Smooth muscle cell (in vitro differentiated cells): ENCODE results near the gene ATP5F1C. TPM values are rescaled to one million over a fixed set of nuclear protein-coding genes. Genes with fewer than 3 reads are reported as not detected.

Experiments used
- DNase-seq: peaks from one replicate; lab custom pipeline; 2025; ENCODE audit not compliant: unreplicated experiment; lab: John Stamatoyannopoulos, UW
- H2AFZ ChIP-seq: fragments of 200-600 bp; sonication (generic); 2 replicates; pipeline ENCODE4 v1.6.0; 2016; ENCODE audit warnings: antibody characterized with exemption, low read depth, mild to moderate bottlenecking
- H3F3A ChIP-seq: fragments of 200-600 bp; sonication (generic); 2 replicates; pipeline ENCODE4 v1.6.0; 2017; ENCODE audit warnings: antibody characterized with exemption, low read depth
- H3K27ac ChIP-seq: fragments of 200-600 bp; sonication (generic); 2 replicates; pipeline ENCODE4 v1.5.1; 2016; ENCODE audit warnings: low read depth, mild to moderate bottlenecking
- H3K27me3 ChIP-seq: fragments of 200-600 bp; sonication (generic); 2 replicates; pipeline ENCODE4 v1.6.1; 2016; ENCODE audit warnings: low read depth, mild to moderate bottlenecking
- H3K36me3 ChIP-seq: fragments of 200-600 bp; sonication (generic); 2 replicates; pipeline ENCODE4 v1.5.1; 2016; ENCODE audit warnings: low read depth
- H3K4me1 ChIP-seq: fragments of 200-600 bp; sonication (generic); 2 replicates; pipeline ENCODE4 v1.5.1; 2016; ENCODE audit warnings: low read depth
- H3K4me2 ChIP-seq: fragments of 200-600 bp; sonication (generic); 2 replicates; pipeline ENCODE4 v1.6.0; 2016; ENCODE audit warnings: mild to moderate bottlenecking
- H3K4me3 ChIP-seq: fragments of 200-600 bp; sonication (generic); 2 replicates; pipeline ENCODE4 v1.5.1; 2016; ENCODE audit warnings: mild to moderate bottlenecking
- H3K79me2 ChIP-seq: fragments of 200-600 bp; sonication (generic); 2 replicates; pipeline ENCODE4 v1.6.0; 2016; ENCODE audit warnings: low read depth, mild to moderate bottlenecking
- H3K9ac ChIP-seq: fragments of 200-600 bp; sonication (generic); 2 replicates; pipeline ENCODE4 v1.6.0; 2016; ENCODE audit warnings: low read depth
- H3K9me3 ChIP-seq: fragments of 200-600 bp; sonication (generic); replicated peaks from 2 replicates; pipeline ENCODE4 v1.5.1; 2016; ENCODE audit warnings: low read depth
- H4K20me1 ChIP-seq: fragments of 200-600 bp; sonication (generic); 2 replicates; pipeline ENCODE4 v1.6.0; 2016; ENCODE audit warnings: low read depth
- WGBS: methylation state at CpG from one replicate; pipeline ENCODE4 v1.1.7; 2016; ENCODE audit warnings: low lambda C conversion rate; 5-methylcytosine and 5-hydroxymethylcytosine counted together
- polyA plus RNA-seq: library from polyadenylated mRNA; unstranded; fragments of >200 nt; fragmentation: Nextera tagmentation; extraction: Ambion mirVana; gene quantifications from 2 replicates; pipeline ENCODE4 v1.2.1, GENCODE V29; 2016
- total RNA-seq: library from RNA; depleted of rRNA; stranded (reverse); fragments of >200 nt; gene quantifications from 2 replicates; pipeline ENCODE4 v1.2.3, GENCODE V29; 2014
- TF ChIP-seq, protein P1 (sequence below): fragments of 200-600 bp; sonication (generic); IDR thresholded peaks from 2 replicates; pipeline ENCODE4 v1.5.1; 2017; ENCODE audit warnings: borderline replicate concordance, mild to moderate bottlenecking, antibody characterized with exemption; ENCODE audit not compliant: insufficient read depth, poor library complexity, severe bottlenecking

The ATP5F1C gene
- total and polyA plus RNA-seq, 2 experiments from 2014 or later: 204 to 352 TPM

DNA sequence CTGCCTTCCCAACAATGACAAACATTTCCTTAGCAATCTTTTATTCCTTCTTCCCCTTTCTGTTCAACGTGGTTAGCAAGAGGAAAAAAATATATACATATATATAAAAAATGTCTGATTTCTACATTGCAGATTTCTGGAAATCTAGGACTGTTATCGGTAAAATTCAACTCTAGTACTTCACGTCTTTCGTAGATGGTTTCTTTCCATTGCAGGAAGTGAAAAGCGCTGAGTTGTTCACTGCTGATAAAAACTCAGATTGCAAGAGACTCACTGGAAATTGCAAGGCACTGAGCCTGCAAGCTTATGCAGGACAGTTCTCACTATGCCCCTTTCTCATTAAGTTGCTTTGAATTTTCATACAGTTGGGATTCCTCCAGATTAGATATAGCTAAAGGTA is 24.0 kb upstream of the ATP5F1C start:
- 77% methylated on average over 5 of the region's 5 CpGs for WGBS
- TF ChIP-seq, protein P1, sequence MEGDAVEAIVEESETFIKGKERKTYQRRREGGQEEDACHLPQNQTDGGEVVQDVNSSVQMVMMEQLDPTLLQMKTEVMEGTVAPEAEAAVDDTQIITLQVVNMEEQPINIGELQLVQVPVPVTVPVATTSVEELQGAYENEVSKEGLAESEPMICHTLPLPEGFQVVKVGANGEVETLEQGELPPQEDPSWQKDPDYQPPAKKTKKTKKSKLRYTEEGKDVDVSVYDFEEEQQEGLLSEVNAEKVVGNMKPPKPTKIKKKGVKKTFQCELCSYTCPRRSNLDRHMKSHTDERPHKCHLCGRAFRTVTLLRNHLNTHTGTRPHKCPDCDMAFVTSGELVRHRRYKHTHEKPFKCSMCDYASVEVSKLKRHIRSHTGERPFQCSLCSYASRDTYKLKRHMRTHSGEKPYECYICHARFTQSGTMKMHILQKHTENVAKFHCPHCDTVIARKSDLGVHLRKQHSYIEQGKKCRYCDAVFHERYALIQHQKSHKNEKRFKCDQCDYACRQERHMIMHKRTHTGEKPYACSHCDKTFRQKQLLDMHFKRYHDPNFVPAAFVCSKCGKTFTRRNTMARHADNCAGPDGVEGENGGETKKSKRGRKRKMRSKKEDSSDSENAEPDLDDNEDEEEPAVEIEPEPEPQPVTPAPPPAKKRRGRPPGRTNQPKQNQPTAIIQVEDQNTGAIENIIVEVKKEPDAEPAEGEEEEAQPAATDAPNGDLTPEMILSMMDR: no peak
- H2AFZ ChIP-seq: no peak overlapping the region
- H3K9ac ChIP-seq: no peak overlapping the region
- H3K9me3 ChIP-seq: no peaks in the 10 kb centered on the region
- peaks cover 43% of the 10 kb centered on the region for H3K36me3 ChIP-seq
- H3K79me2 ChIP-seq: no peaks in the 10 kb centered on the region
- no peaks in the 10 kb centered on the region for H3F3A ChIP-seq
- no peak overlapping the region for H3K4me2 ChIP-seq
- no peak for DNase-seq
- H4K20me1 ChIP-seq: no peaks in the 10 kb centered on the region
- H3K4me1 ChIP-seq: no peaks in the 10 kb centered on the region
- H3K4me3 ChIP-seq: no peak overlapping the region
- no peak overlapping the region for H3K27ac ChIP-seq
- no peaks in the 10 kb centered on the region for H3K27me3 ChIP-seq

DNA sequence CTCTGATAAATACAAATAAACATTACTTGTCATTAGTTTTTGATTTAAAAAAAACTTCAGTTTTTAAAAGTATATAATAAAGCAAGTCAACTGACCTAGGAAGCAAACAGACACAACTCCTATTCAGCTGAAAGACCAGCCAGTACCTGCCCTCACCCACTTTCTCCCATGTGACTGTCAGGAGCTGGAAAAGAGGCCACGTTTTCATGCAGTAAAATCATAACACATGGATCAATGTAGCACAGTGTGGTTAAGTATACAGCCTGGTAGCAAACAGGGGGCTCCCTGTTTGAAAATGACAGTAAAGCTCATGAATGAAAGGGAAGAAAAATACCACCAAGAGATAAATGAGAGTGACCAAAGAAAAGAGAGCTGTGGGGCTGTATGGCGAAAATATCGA is 21.7 kb upstream of the ATP5F1C start:
- Histone ChIP-seq H3K4me3 (no peak overlapping the region), H3K36me3 (peaks cover 31% of the 10 kb centered on the region), H3K9me3 (no peaks in the 10 kb centered on the region), H4K20me1 (no peaks in the 10 kb centered on the region), H3K79me2 (no peaks in the 10 kb centered on the region), H3K9ac (no peak overlapping the region), H3F3A (no peaks in the 10 kb centered on the region), H3K4me1 (no peaks in the 10 kb centered on the region), H3K4me2 (no peak overlapping the region), H3K27ac (no peak overlapping the region), H2AFZ (no peak overlapping the region), H3K27me3 (no peaks in the 10 kb centered on the region)
- no peak for DNase-seq
- WGBS: 94% methylated on average over 3 of the region's 3 CpGs
- TF ChIP-seq, protein P1: no peak

DNA sequence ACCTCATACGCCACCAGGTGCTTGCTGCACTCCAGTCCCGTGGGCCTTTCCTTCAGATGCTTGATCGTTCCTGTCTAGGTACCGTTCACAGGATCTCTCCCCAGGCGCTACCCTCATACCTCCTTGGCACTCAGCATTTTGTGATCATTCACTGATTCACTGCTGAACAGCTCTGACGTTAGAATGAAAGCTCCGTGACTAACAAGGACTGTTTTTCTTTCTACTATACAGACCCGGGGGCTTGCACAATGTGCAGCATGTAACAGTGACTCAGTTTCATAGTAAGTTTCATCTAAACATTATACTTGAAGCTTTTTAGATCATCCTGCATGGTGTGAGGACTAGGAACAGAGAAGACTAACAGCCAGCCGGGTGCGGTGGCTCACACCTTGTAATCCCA is 20.8 kb upstream of the ATP5F1C start:
- H3K4me3 ChIP-seq: no peak overlapping the region
- no peaks in the 10 kb centered on the region for H3F3A ChIP-seq
- TF ChIP-seq, protein P1: no peak
- peaks cover 24% of the 10 kb centered on the region for H3K36me3 ChIP-seq
- H3K4me1 ChIP-seq: no peaks in the 10 kb centered on the region
- H2AFZ ChIP-seq: no peak overlapping the region
- H3K79me2 ChIP-seq: no peaks in the 10 kb centered on the region
- H3K27me3 ChIP-seq: no peaks in the 10 kb centered on the region
- no peaks in the 10 kb centered on the region for H3K9me3 ChIP-seq
- no peaks in the 10 kb centered on the region for H4K20me1 ChIP-seq
- no peak overlapping the region for H3K4me2 ChIP-seq
- no peak for DNase-seq
- WGBS: 94% methylated on average over 10 of the region's 10 CpGs
- no peak overlapping the region for H3K9ac ChIP-seq
- H3K27ac ChIP-seq: no peak overlapping the region

DNA sequence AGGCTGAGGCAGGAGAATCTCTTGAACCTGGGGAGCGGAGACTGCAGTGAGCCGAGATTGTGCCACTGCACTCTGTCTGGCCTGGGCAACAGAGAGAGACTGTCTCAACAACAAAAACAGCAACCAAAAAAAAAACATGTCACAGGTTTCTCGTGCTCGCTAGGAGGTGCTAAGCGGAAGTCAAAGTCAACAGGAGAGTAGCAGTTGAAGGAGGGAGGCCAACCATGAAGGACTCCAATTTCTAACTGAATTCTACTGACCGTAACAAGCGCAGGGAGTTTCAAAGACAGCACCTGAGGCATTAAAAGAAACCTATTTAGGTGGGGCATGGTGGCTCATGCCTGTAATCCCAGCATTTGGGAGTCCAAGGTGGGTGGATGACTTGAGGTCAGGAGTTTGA is 19.6 kb upstream of the ATP5F1C start:
- no peaks in the 10 kb centered on the region for H3K79me2 ChIP-seq
- no peaks in the 10 kb centered on the region for H3K9me3 ChIP-seq
- no peak overlapping the region for H3K4me3 ChIP-seq
- no peaks in the 10 kb centered on the region for H3K4me1 ChIP-seq
- 97% methylated on average over 7 of the region's 7 CpGs for WGBS
- TF ChIP-seq, protein P1: no peak
- H2AFZ ChIP-seq: no peak overlapping the region
- peaks cover 19% of the 10 kb centered on the region for H3K36me3 ChIP-seq
- H4K20me1 ChIP-seq: no peaks in the 10 kb centered on the region
- H3K4me2 ChIP-seq: no peak overlapping the region
- no peak for DNase-seq
- no peaks in the 10 kb centered on the region for H3K27me3 ChIP-seq
- H3K27ac ChIP-seq: no peak overlapping the region
- H3K9ac ChIP-seq: no peak overlapping the region
- no peaks in the 10 kb centered on the region for H3F3A ChIP-seq
